ENCODE data around the gene PTMA. TPM values are rescaled to one million over a fixed set of nuclear protein-coding genes. Genes with fewer than 3 reads are reported as not detected.

The PTMA gene
- total and polyA plus RNA-seq, 9 of the 15 experiments (the other 6 are each of a cell fraction or from before 2014, with no cell fraction given), result 429 to 2,322 (median 1,578) TPM

DNA sequence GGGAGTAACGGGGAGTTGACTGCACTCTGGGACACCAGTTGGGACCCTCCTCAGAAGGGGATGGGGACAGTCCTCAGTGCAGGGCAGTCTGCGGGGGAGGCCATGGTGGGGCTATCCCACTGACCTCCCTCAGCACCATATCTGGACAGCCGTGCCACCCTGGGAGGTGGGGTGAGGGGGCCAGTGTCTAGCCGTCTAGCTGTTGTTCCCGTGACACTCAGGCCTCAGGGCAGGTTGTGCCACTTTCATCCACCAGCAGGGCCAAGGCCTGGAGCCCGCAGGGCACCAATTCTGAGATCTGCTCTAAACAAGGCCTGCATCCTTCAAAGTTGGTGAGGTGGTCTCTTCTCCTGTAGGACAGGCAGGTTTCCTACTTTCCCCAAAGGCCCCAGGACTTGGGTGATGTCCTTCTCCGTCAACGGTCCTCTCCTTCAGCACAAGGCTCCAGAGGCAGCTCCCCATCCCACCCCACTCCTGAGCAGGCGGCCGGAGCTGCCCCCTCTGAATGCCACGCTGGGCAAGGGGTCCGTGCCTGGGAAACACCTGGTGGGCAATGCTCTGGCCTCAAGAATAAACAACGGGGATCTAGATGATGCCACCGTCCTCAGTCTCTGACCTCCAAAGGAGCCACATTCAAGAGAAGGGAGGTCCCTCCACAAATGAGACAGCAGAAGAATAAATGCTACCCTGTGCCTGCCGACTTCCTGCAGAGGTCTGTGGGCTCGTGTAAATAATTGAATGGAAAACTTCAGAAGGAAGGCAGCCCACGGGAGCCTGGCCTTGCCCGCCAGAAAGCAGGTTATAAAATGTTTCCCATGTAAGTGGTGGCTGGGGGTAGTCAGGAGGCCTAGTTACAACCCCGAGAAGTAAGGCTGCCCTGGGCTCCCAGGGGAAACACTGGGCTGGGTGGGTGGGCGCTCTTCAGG lies 42.8 kb upstream of the PTMA start:
- Histone ChIP-seq H3K4me3 (peak overlapping the region; percentile 38), H3K9ac (ENCODE audit: insufficient read depth in 1 of 2, low read depth in 2 of 2, low read length in 2 of 2) (peak overlapping the region; percentile 79 to 90)

More for the DNA sequence above, 42.8 kb upstream of the PTMA start:
- Histone ChIP-seq H3K36me3 (ENCODE audit: control insufficient read depth, insufficient read depth, low read length) (no peaks in the 10 kb centered on the region), H3K79me2 (ENCODE audit: control insufficient read depth, insufficient read depth, low read length) (no peaks in the 10 kb centered on the region), H3K4me1 (replicated peaks in 1 of 2; ENCODE audit: control insufficient read depth in 2 of 2, insufficient read depth in 2 of 2, low read length in 2 of 2) (peaks cover 25 to 55% of the 10 kb centered on the region in 2 experiments; a peak in 4 of 5 replicates), H3K4me2 (ENCODE audit: insufficient read depth, low read length) (peak overlapping the region; percentile 81), H3K27ac (ENCODE audit: extremely low read depth, low read depth, low read length) (peak overlapping the region; percentile 85), H3K9me3 (replicated peaks; ENCODE audit: control insufficient read depth, insufficient read depth, low read depth, low read length) (no peaks in the 10 kb centered on the region), H2AFZ (ENCODE audit: low read depth, low read length) (peak overlapping the region; percentile 83), H3K27me3 (ENCODE audit: control insufficient read depth in 2 of 2, insufficient read depth in 2 of 2, low read length in 2 of 2) (no peaks in the 10 kb centered on the region), H4K20me1 (replicated peaks; ENCODE audit: control insufficient read depth, insufficient read depth, low read length) (no peaks in the 10 kb centered on the region), H3K9me1 (ENCODE audit: control insufficient read depth, insufficient read depth, low read length) (no peaks in the 10 kb centered on the region)
- FAIRE-seq (no peak), DNase-seq (ENCODE audit: extremely low read depth in 1 of 4, low spot score in 3 of 4) (no peak), ATAC-seq (no peak)
- in situ Hi-C loops (cut with MboI), result no loop called here
- TF ChIP-seq, protein P1, sequence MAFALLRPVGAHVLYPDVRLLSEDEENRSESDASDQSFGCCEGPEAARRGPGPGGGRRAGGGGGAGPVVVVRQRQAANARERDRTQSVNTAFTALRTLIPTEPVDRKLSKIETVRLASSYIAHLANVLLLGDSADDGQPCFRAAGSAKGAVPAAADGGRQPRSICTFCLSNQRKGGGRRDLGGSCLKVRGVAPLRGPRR (CRISPR knock-in tag; IDR thresholded peaks at IDR 0.05), result no peak
- no peak for TF ChIP-seq KAT2B (IDR thresholded peaks at IDR 0.05; ENCODE audit: low read depth, low read length)
- 0 out of 2 replicates have a peak, but pooled peaks have one; percentile 25 for TF ChIP-seq POLR2G (IDR thresholded peaks at IDR 0.05; ENCODE audit: low read depth, low read length)
- no peak for TF ChIP-seq ETV5 (CRISPR knock-in tag; IDR thresholded peaks at IDR 0.05; ENCODE audit: low read depth)
- TF ChIP-seq, protein P2, sequence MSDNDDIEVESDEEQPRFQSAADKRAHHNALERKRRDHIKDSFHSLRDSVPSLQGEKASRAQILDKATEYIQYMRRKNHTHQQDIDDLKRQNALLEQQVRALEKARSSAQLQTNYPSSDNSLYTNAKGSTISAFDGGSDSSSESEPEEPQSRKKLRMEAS (CRISPR knock-in tag; IDR thresholded peaks at IDR 0.05), result 0 out of 2 replicates have a peak, but pooled peaks have one; percentile 5
- peak; percentile 37; the same call in 1 of the 2 replicates for TF ChIP-seq RBFOX2 (IDR thresholded peaks at IDR 0.05; ENCODE audit: low read depth, low read length)
- TF ChIP-seq ZNF77 (CRISPR knock-in tag; IDR thresholded peaks at IDR 0.05), result no peak
- no peak for TF ChIP-seq RCOR1 (IDR thresholded peaks at IDR 0.05; ENCODE audit: borderline replicate concordance in 1 of 2, low read depth in 2 of 2, low read length in 2 of 2)
- 0 out of 2 replicates have a peak, but pooled peaks have one; percentile 28 for TF ChIP-seq ZNF311 (CRISPR knock-in tag; IDR thresholded peaks at IDR 0.05)
- ChIA-PET CTCF (ENCODE audit: low intra/inter-chr PET ratio) (no interaction called here), POLR2A (interaction anchor here (0.6 to 0.8 kb wide), 2 partner anchors 11 to 76 kb away, joined by 3 to 4 read pairs; no protein-coding TSS in a partner anchor)
- 70% methylated on average over 14 of the region's 20 CpGs for WGBS (ENCODE audit: insufficient coverage, low coverage, missing lambda C conversion rate)
- intact Hi-C loops (cut with micrococcal nuclease), result no loop called here
- no TSS peak for BruUV-seq (replicated peaks)

Measured in K562 (cell line).